ENCODE results near the gene MOCS3. TPM values are rescaled to one million over a fixed set of nuclear protein-coding genes. Genes with fewer than 3 reads are reported as not detected.

The MOCS3 gene
- total and polyA plus RNA-seq, 2 of the 13 experiments (the other 11 are each of a cell fraction or from before 2014, with no cell fraction given): 3.7 to 8.4 TPM

- no peak for TF ChIP-seq ZNF430 (CRISPR knock-in tag; IDR thresholded peaks at IDR 0.05)
- TF ChIP-seq ZNF619 (CRISPR knock-in tag; IDR thresholded peaks at IDR 0.05): no peak
- TF ChIP-seq, protein P1, sequence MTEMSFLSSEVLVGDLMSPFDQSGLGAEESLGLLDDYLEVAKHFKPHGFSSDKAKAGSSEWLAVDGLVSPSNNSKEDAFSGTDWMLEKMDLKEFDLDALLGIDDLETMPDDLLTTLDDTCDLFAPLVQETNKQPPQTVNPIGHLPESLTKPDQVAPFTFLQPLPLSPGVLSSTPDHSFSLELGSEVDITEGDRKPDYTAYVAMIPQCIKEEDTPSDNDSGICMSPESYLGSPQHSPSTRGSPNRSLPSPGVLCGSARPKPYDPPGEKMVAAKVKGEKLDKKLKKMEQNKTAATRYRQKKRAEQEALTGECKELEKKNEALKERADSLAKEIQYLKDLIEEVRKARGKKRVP (CRISPR knock-in tag; IDR thresholded peaks at IDR 0.05): no peak
- TF ChIP-seq, protein P2, sequence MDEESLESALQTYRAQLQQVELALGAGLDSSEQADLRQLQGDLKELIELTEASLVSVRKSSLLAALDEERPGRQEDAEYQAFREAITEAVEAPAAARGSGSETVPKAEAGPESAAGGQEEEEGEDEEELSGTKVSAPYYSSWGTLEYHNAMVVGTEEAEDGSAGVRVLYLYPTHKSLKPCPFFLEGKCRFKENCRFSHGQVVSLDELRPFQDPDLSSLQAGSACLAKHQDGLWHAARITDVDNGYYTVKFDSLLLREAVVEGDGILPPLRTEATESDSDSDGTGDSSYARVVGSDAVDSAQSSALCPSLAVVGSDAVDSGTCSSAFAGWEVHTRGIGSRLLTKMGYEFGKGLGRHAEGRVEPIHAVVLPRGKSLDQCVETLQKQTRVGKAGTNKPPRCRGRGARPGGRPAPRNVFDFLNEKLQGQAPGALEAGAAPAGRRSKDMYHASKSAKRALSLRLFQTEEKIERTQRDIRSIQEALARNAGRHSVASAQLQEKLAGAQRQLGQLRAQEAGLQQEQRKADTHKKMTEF (CRISPR knock-in tag; IDR thresholded peaks at IDR 0.05): peak; percentile 32; the same call in 1 of the 2 replicates
- no peak for TF ChIP-seq ZNF724P (CRISPR knock-in tag; IDR thresholded peaks at IDR 0.05; ENCODE audit: borderline replicate concordance)
- peak; percentile 56 for TF ChIP-seq MEIS2 (CRISPR knock-in tag; IDR thresholded peaks at IDR 0.05)
- TF ChIP-seq, protein P3, sequence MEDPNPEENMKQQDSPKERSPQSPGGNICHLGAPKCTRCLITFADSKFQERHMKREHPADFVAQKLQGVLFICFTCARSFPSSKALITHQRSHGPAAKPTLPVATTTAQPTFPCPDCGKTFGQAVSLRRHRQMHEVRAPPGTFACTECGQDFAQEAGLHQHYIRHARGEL (CRISPR knock-in tag; IDR thresholded peaks at IDR 0.05): 0 out of 2 replicates have a peak, but pooled peaks have one; percentile 79
- peak; percentile 32; the same call in 1 of the 2 replicates for TF ChIP-seq SP2 (CRISPR knock-in tag; IDR thresholded peaks at IDR 0.05)
- no peak for TF ChIP-seq MNT (IDR thresholded peaks at IDR 0.05)
- TF ChIP-seq, protein P4, sequence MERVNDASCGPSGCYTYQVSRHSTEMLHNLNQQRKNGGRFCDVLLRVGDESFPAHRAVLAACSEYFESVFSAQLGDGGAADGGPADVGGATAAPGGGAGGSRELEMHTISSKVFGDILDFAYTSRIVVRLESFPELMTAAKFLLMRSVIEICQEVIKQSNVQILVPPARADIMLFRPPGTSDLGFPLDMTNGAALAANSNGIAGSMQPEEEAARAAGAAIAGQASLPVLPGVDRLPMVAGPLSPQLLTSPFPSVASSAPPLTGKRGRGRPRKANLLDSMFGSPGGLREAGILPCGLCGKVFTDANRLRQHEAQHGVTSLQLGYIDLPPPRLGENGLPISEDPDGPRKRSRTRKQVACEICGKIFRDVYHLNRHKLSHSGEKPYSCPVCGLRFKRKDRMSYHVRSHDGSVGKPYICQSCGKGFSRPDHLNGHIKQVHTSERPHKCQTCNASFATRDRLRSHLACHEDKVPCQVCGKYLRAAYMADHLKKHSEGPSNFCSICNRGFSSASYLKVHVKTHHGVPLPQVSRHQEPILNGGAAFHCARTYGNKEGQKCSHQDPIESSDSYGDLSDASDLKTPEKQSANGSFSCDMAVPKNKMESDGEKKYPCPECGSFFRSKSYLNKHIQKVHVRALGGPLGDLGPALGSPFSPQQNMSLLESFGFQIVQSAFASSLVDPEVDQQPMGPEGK (CRISPR knock-in tag; IDR thresholded peaks at IDR 0.05): no peak
- no peak for TF ChIP-seq FOXA3 (CRISPR knock-in tag; IDR thresholded peaks at IDR 0.05)
- TF ChIP-seq RELA (CRISPR knock-in tag; IDR thresholded peaks at IDR 0.05): 0 out of 2 replicates have a peak, but pooled peaks have one; percentile 20
- peak; percentile 61; the same call in 1 of the 2 replicates for TF ChIP-seq FOXC1 (CRISPR knock-in tag; IDR thresholded peaks at IDR 0.05; ENCODE audit: borderline replicate concordance)
- no peak for TF ChIP-seq HDAC6 (IDR thresholded peaks at IDR 0.05; ENCODE audit: low read depth, low read length)
- TF ChIP-seq PCBP2 (optimal IDR thresholded peaks at IDR 0.05; ENCODE audit: low read depth, low read length, poor library complexity, severe bottlenecking): no peak
- TF ChIP-seq ZNF550 (CRISPR knock-in tag; IDR thresholded peaks at IDR 0.05; ENCODE audit: borderline replicate concordance): no peak
- no peak for TF ChIP-seq NFRKB (IDR thresholded peaks at IDR 0.05)
- TF ChIP-seq NPAS2 (CRISPR knock-in tag; IDR thresholded peaks at IDR 0.05; ENCODE audit: borderline replicate concordance): 0 out of 2 replicates have a peak, but pooled peaks have one; percentile 35
- TF ChIP-seq ZNF225 (CRISPR knock-in tag; IDR thresholded peaks at IDR 0.05): 0 out of 2 replicates have a peak, but pooled peaks have one; percentile 11
- TF ChIP-seq MAFF (IDR thresholded peaks at IDR 0.05; ENCODE audit: low read depth, low read length): peak; percentile 99
- TF ChIP-seq ZNF350 (CRISPR knock-in tag; IDR thresholded peaks at IDR 0.05; ENCODE audit: borderline replicate concordance, low read depth): peak; percentile 10; the same call in 1 of the 2 replicates
- TF ChIP-seq SALL1 (CRISPR knock-in tag; IDR thresholded peaks at IDR 0.05): peak; percentile 46
- TF ChIP-seq ZMYM4 (CRISPR knock-in tag; IDR thresholded peaks at IDR 0.05): 0 out of 2 replicates have a peak, but pooled peaks have one; percentile 19
Observed at GRCh38 chr20:50980851-50981713, 22.5 kb downstream of the MOCS3 start (continued).

All from HepG2 (cell line).